NB4 (cell line): ENCODE results near the gene TMEM207.

Experiments
- CTCF ChIP-seq: IDR thresholded peaks from one replicate; pipeline ENCODE4 v1.5.1; 2012; ENCODE audit warnings: low read depth, low read length
- MAX ChIP-seq: IDR thresholded peaks from 2 replicates; pipeline ENCODE4 v1.6.1; 2011; ENCODE audit warnings: low read depth, low read length
- MYC ChIP-seq: IDR thresholded peaks from 2 replicates; pipeline ENCODE4 v1.6.1; 2011; ENCODE audit warnings: low read depth, low read length
- POLR2A ChIP-seq: IDR thresholded peaks from 2 replicates; pipeline ENCODE4 v1.6.1; 2011; ENCODE audit warnings: mild to moderate bottlenecking; ENCODE audit not compliant: insufficient read length; ENCODE audit errors: extremely low read depth

- no peak for TF ChIP-seq POLR2A
- no peak for TF ChIP-seq CTCF
- no peak for TF ChIP-seq MAX
- TF ChIP-seq MYC: no peak
Measured at GRCh38 chr3:190401963-190402362, 47.7 kb downstream of the TMEM207 start.
